Epithelial cell of proximal tubule (primary cell): ENCODE results near the gene MRPL49. TPM values are rescaled to one million over a fixed set of nuclear protein-coding genes. Genes with fewer than 3 reads are reported as not detected.

ENCODE experiments used
- DNase-seq: peaks from one replicate; pipeline ENCODE4 v3.0.0-alpha.2; 2011; ENCODE audit warnings: low read depth
- H3K4me3 ChIP-seq: 2 replicates; pipeline ENCODE4 v1.5.1; 2011; ENCODE audit warnings: low read depth, mild to moderate bottlenecking, low read length
- total RNA-seq: library from RNA; depleted of rRNA; stranded (reverse); fragments of >200 nt; gene quantifications from 2 replicates; pipeline ENCODE4 v1.2.3, GENCODE V29; 2015
- TF ChIP-seq, protein P1 (sequence below): conservative IDR thresholded peaks from 2 replicates; pipeline ENCODE4 v1.5.1; 2012; ENCODE audit warnings: low read depth, mild to moderate bottlenecking, low read length

The MRPL49 gene
- total RNA-seq, 1 donor from 2014 or later = 77.5 TPM

DNA sequence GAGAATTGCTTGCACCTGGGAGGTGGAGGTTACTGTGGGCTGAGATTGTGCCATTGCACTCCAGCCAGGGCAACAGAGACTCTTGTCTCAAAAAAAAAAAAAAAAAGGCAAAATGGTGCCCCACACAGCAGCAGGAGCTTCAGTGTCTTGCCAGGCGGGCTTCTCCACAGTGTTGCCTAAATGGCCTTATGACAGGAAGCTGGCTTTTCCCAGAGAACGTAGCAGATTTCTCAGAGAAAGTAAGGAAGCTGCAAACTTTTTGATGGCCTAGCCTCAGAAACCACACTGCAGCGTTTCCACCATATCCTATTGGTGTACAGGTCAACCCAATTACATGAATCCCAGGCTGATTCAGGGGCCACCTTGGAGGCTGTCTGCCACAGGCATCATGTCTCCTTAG lies 35.2 kb downstream of the MRPL49 start:
- TF ChIP-seq, protein P1, sequence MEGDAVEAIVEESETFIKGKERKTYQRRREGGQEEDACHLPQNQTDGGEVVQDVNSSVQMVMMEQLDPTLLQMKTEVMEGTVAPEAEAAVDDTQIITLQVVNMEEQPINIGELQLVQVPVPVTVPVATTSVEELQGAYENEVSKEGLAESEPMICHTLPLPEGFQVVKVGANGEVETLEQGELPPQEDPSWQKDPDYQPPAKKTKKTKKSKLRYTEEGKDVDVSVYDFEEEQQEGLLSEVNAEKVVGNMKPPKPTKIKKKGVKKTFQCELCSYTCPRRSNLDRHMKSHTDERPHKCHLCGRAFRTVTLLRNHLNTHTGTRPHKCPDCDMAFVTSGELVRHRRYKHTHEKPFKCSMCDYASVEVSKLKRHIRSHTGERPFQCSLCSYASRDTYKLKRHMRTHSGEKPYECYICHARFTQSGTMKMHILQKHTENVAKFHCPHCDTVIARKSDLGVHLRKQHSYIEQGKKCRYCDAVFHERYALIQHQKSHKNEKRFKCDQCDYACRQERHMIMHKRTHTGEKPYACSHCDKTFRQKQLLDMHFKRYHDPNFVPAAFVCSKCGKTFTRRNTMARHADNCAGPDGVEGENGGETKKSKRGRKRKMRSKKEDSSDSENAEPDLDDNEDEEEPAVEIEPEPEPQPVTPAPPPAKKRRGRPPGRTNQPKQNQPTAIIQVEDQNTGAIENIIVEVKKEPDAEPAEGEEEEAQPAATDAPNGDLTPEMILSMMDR = no peak
- no peak for DNase-seq
- H3K4me3 ChIP-seq = no peak overlapping the region

DNA sequence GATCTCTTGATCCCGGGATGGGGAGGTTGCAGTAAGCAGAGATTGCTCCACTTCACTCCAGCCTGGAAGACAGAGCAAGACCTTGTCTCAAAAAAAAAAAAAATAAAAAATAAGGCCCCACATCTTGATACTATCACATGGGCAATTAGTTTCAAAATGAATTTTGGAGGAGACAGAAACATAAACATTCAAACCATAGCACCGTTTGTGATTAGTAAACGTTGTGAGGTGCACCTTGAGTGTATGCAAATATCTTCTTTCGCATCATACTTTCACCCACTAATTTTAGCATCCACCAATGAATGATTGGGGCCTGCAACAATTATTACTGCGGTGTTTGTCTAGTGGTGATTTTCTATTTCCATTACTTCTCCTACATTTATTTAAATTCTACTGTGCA lies 36.9 kb downstream of the MRPL49 start:
- no peak for DNase-seq
- TF ChIP-seq, protein P1 = no peak
- no peak overlapping the region for H3K4me3 ChIP-seq

DNA sequence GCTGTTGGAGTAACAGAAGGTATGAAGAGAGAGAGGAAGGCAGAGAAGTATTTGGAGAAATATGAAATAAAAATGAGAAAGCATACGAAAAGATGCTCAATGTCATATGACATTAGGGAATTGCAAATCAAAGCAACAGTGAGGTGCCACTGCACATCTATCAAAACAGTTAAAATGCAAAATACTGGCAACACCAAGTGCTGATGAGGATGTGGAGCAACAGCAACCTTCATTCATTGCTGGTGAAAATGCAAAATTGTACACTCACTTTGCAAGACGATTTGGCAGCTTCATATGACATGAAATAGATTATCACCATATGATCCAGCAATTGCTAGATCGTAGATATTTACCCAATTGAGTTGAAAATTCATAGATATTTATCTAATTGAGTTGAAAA lies 38.5 kb downstream of the MRPL49 start:
- no peak for DNase-seq
- TF ChIP-seq, protein P1 = no peak
- H3K4me3 ChIP-seq = no peak overlapping the region

DNA sequence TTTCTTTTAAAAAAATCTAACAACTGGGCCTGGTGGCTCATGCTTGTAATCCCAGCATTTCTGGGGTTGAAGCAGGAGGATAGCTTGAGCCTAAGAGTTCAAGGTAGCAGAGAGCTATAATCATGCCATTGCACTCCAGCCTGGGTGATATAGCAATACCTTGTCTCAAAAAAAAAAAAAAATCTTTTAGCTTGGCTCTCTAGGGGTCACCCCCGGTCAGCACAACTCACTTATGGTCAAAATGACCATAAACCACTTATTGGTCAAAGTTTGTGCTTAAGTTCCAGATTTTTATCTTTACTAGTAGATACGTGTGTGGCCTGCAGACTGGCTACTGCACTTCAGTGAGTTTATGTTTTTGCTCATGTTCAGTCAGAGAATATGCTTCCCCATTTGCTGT lies 41.6 kb downstream of the MRPL49 start:
- H3K4me3 ChIP-seq = no peak overlapping the region
- no peak for DNase-seq
- TF ChIP-seq, protein P1 = no peak

DNA sequence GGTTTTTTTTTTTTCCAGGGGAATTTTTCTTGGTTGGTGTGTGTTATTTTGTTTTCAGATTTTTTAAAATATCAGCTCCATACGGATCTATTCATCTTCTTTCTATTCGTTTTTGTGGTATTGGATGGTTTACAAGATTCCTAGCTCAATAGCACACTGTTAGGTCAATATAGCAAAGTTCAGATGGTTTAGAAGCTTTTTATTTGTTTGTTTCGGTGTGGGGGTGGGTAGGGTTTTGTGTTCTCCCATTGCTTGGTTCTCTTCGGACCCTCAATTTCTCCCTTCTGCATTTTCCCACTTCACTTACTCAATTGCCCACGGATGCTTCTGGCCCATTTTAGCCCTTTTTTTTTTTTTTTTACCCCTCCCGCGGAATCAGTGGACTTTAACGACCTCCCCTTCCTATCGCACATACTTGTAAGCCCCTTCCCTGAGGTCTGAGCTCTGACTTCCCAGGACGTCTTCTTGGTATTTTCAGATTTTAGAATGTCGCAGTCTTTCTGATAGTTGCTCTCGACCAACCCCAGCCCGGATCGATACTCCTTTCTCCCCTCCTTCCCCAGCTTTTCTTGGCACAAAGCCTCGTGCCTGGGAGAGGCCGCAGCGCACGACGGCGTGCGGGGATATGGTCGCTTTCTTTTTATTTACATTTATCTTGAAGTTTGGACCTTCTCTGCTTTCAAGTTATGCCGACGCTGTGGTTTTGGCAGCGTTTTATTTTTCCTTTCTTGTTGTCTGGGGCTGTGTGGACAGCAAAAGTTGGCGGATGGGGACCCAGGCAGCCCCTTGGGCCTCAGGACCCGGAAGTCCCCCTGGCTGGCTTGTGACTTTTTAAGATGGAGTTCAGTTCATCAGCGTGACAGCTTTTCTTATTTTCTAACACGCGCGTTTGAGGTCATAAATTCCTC lies 43.5 kb downstream of the MRPL49 start:
- DNase-seq = no peak
- peak overlapping the region; percentile 21 for H3K4me3 ChIP-seq
- TF ChIP-seq, protein P1 = no peak

DNA sequence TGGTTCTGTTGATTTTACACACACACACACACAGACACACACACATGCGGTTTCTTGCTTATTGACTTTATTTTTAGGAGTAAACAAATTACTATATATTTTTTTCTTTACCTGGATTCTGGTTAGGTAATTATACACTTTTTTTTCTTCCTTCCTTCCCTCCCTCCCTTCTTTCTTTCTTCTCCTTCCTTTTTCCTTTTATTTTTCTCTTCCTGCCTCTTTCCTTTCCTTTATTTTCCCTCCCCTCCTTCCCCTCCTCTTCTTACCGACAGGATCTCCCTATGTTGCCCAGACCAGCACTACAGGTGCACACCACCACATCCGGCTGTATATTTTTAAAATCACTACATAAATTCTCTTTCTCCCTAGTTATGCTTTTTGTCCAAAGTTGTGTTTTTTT lies 44.8 kb downstream of the MRPL49 start:
- no peak for DNase-seq
- no peak overlapping the region for H3K4me3 ChIP-seq
- TF ChIP-seq, protein P1 = no peak

DNA sequence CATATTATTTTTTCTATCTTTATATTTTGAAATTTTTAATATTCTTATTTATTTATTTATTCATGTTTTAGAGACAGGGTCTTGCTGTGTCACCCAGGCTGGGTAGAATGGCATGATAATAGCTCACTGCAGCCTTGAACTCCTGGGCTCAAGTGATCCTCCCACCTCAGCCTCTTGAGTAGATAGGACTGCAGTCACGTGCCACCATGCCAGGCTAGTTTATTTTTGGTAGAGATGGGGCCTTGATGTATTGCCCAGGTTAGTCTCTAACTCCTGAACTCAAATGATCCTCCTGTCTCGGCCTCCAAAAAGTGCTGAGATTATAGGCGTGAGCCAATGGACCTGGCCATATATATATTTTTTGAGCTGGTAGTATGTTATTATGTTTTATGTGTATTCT lies 45.5 kb downstream of the MRPL49 start:
- no peak for DNase-seq
- TF ChIP-seq, protein P1 = no peak
- H3K4me3 ChIP-seq = no peak overlapping the region
